Osteocyte (in vitro differentiated cells): ENCODE results near the gene EPM2A. TPM values are rescaled to one million over a fixed set of nuclear protein-coding genes. Genes with fewer than 3 reads are reported as not detected.

Experiments
- DNase-seq: peaks from one replicate; pipeline ENCODE4 v3.0.0; 2021; ENCODE audit warnings: mixed read lengths; ENCODE audit not compliant: unreplicated experiment; ENCODE audit errors: extremely low spot score
- H3K27ac Mint-ChIP-seq: one replicate; pipeline ENCODE4 v1.8.0; 2021; ENCODE audit warnings: mild to moderate bottlenecking, mixed read lengths; ENCODE audit not compliant: unreplicated experiment
- H3K27me3 Mint-ChIP-seq: one replicate; pipeline ENCODE4 v1.8.0; 2021; ENCODE audit warnings: mixed read lengths; ENCODE audit not compliant: unreplicated experiment
- H3K36me3 Mint-ChIP-seq: one replicate; pipeline ENCODE4 v1.8.0; 2021; ENCODE audit warnings: mixed read lengths; ENCODE audit not compliant: unreplicated experiment
- H3K4me1 Mint-ChIP-seq: one replicate; pipeline ENCODE4 v1.8.0; 2021; ENCODE audit warnings: mixed read lengths; ENCODE audit not compliant: unreplicated experiment
- H3K4me3 Mint-ChIP-seq: one replicate; pipeline ENCODE4 v1.8.0; 2021; ENCODE audit warnings: mild to moderate bottlenecking, moderate library complexity, mixed read lengths; ENCODE audit not compliant: unreplicated experiment
- H3K9me3 Mint-ChIP-seq: one replicate; pipeline ENCODE4 v1.8.0; 2021; ENCODE audit warnings: mixed read lengths; ENCODE audit not compliant: unreplicated experiment
- CTCF ChIP-seq: fragments of 200-600 bp; sonication (generic); IDR thresholded peaks from 2 replicates; pipeline ENCODE4 v1.5.0; 2021; ENCODE audit warnings: antibody characterized with exemption, mild to moderate bottlenecking, moderate library complexity
- total RNA-seq: library from RNA; stranded (reverse); gene quantifications from 2 replicates; pipeline ENCODE4 v1.2.1, GENCODE V29; 2021

The EPM2A gene
- total RNA-seq, 1 donor from 2014 or later: 13.6 TPM

- Mint-ChIP-seq H3K4me1 (peaks cover 18% of the 10 kb centered on the region), H3K9me3 (peaks cover 7% of the 10 kb centered on the region), H3K4me3 (no peak overlapping the region), H3K27ac (peak overlapping the region; percentile 42), H3K36me3 (peaks cover 18% of the 10 kb centered on the region), H3K27me3 (no peaks in the 10 kb centered on the region)
- no peak for TF ChIP-seq CTCF
- no peak for DNase-seq
Measured at GRCh38 chr6:145688493-145688905, 46.8 kb downstream of the EPM2A start.

GRCh38 chr6:145685932-145686331 is 49.4 kb downstream of the EPM2A start:
- peaks cover 15% of the 10 kb centered on the region for H3K4me1 Mint-ChIP-seq
- peaks cover 23% of the 10 kb centered on the region for H3K36me3 Mint-ChIP-seq
- no peak overlapping the region for H3K4me3 Mint-ChIP-seq
- no peak overlapping the region for H3K27ac Mint-ChIP-seq
- TF ChIP-seq CTCF: no peak
- no peaks in the 10 kb centered on the region for H3K27me3 Mint-ChIP-seq
- DNase-seq: no peak
- H3K9me3 Mint-ChIP-seq: peaks cover 6% of the 10 kb centered on the region

GRCh38 chr6:145681965-145682364 is 53.4 kb downstream of the EPM2A start:
- Mint-ChIP-seq H3K4me1 (no peaks in the 10 kb centered on the region), H3K4me3 (no peak overlapping the region), H3K36me3 (peaks cover 35% of the 10 kb centered on the region), H3K27ac (no peak overlapping the region), H3K9me3 (peaks cover 6% of the 10 kb centered on the region), H3K27me3 (no peaks in the 10 kb centered on the region)
- no peak for TF ChIP-seq CTCF
- no peak for DNase-seq

GRCh38 chr6:145673504-145673903 is 61.8 kb downstream of the EPM2A start:
- Mint-ChIP-seq H3K4me3 (no peak overlapping the region), H3K27ac (no peak overlapping the region), H3K9me3 (no peaks in the 10 kb centered on the region), H3K4me1 (peaks cover 18% of the 10 kb centered on the region), H3K36me3 (peaks cover 17% of the 10 kb centered on the region), H3K27me3 (no peaks in the 10 kb centered on the region)
- no peak for DNase-seq
- TF ChIP-seq CTCF: no peak

- peaks cover 18% of the 10 kb centered on the region for H3K4me1 Mint-ChIP-seq
- DNase-seq: no peak
Measured at GRCh38 chr6:145670311-145670710, 65.0 kb downstream of the EPM2A start.

More at GRCh38 chr6:145670311-145670710, 65.0 kb downstream of the EPM2A start:
- Mint-ChIP-seq H3K36me3 (peaks cover 11% of the 10 kb centered on the region), H3K9me3 (no peaks in the 10 kb centered on the region), H3K4me3 (no peak overlapping the region), H3K27ac (peak overlapping the region; percentile 71), H3K27me3 (no peaks in the 10 kb centered on the region)
- no peak for TF ChIP-seq CTCF
